ENCODE results near the gene IREB2.

GRCh38 chr15:78392430-78392829 lies 45.6 kb upstream of the IREB2 start:
- no peak for TF ChIP-seq POLR2A (IDR thresholded peaks at IDR 0.05; ENCODE audit: low read length)
- TF ChIP-seq GATA1 (IDR thresholded peaks at IDR 0.05; ENCODE audit: low read depth, low read length) = no peak

All from erythroblast (primary cell).